ENCODE data around the gene IFT27. TPM values are rescaled to one million over a fixed set of nuclear protein-coding genes. Genes with fewer than 3 reads are reported as not detected.

Gene IFT27
- polyA plus RNA-seq, 1 donor from 2014 or later, result 111 TPM

GRCh38 chr22:36734171-36735058 lies 41.5 kb downstream of the IFT27 start:
- Histone ChIP-seq H4K20me1 (ENCODE audit: insufficient read depth) (no peaks in the 10 kb centered on the region), H3K36me3 (ENCODE audit: insufficient read depth, low read length) (no peaks in the 10 kb centered on the region), H3K9ac (ENCODE audit: low read length) (no peak overlapping the region), H3K4me2 (ENCODE audit: low read length) (no peak overlapping the region), H2AFZ (ENCODE audit: low read depth, low read length) (no peak overlapping the region), H3K27ac (ENCODE audit: low read length) (no peak overlapping the region), H3K9me3 (ENCODE audit: low read length) (no peaks in the 10 kb centered on the region), H3K79me2 (replicated peaks; ENCODE audit: insufficient read depth, low read length) (no peaks in the 10 kb centered on the region), H3K4me3 (ENCODE audit: low read length) (no peak overlapping the region), H3K27me3 (ENCODE audit: insufficient read depth, low read depth, low read length) (no peaks in the 10 kb centered on the region), H3F3A (ENCODE audit: insufficient read depth, low read length, poor library complexity, severe bottlenecking) (no peaks in the 10 kb centered on the region), H3K9me2 (ENCODE audit: insufficient read depth, low read length) (no peaks in the 10 kb centered on the region)
- TF ChIP-seq MXI1 (conservative IDR thresholded peaks at IDR 0.05; ENCODE audit: poor library complexity, severe bottlenecking) (no peak), CTCF (IDR thresholded peaks at IDR 0.05; ENCODE audit: poor library complexity, severe bottlenecking) (no peak), EP300 (conservative IDR thresholded peaks at IDR 0.05; ENCODE audit: poor library complexity, severe bottlenecking) (no peak), TAF1 (IDR thresholded peaks at IDR 0.05; ENCODE audit: low read depth) (no peak), REST (IDR thresholded peaks at IDR 0.05; ENCODE audit: borderline replicate concordance) (no peak), SMC3 (conservative IDR thresholded peaks at IDR 0.05; ENCODE audit: poor library complexity) (no peak), POLR2AphosphoS5 (IDR thresholded peaks at IDR 0.05) (no peak), EZH2 (IDR thresholded peaks at IDR 0.05; ENCODE audit: borderline replicate concordance, insufficient read depth, low read length, poor library complexity, severe bottlenecking) (no peak), RAD21 (conservative IDR thresholded peaks at IDR 0.05) (no peak)

- H3F3A ChIP-seq (ENCODE audit: insufficient read depth, low read length, poor library complexity, severe bottlenecking), result no peaks in the 10 kb centered on the region
- no peak overlapping the region for H3K4me2 ChIP-seq (ENCODE audit: low read length)
- no peaks in the 10 kb centered on the region for H3K36me3 ChIP-seq (ENCODE audit: insufficient read depth, low read length)
- no peaks in the 10 kb centered on the region for H3K79me2 ChIP-seq (replicated peaks; ENCODE audit: insufficient read depth, low read length)
- H4K20me1 ChIP-seq (ENCODE audit: insufficient read depth), result no peaks in the 10 kb centered on the region
- H3K27ac ChIP-seq (ENCODE audit: low read length), result no peak overlapping the region
- H3K9me2 ChIP-seq (ENCODE audit: insufficient read depth, low read length), result no peaks in the 10 kb centered on the region
- H2AFZ ChIP-seq (ENCODE audit: low read depth, low read length), result no peak overlapping the region
- H3K4me3 ChIP-seq (ENCODE audit: low read length), result no peak overlapping the region
- TF ChIP-seq SMC3 (conservative IDR thresholded peaks at IDR 0.05; ENCODE audit: poor library complexity) (no peak), MXI1 (conservative IDR thresholded peaks at IDR 0.05; ENCODE audit: poor library complexity, severe bottlenecking) (no peak), REST (IDR thresholded peaks at IDR 0.05; ENCODE audit: borderline replicate concordance) (no peak), CTCF (IDR thresholded peaks at IDR 0.05; ENCODE audit: poor library complexity, severe bottlenecking) (no peak), EP300 (conservative IDR thresholded peaks at IDR 0.05; ENCODE audit: poor library complexity, severe bottlenecking) (no peak), POLR2AphosphoS5 (IDR thresholded peaks at IDR 0.05) (no peak), TAF1 (IDR thresholded peaks at IDR 0.05; ENCODE audit: low read depth) (no peak), RAD21 (conservative IDR thresholded peaks at IDR 0.05) (no peak), EZH2 (IDR thresholded peaks at IDR 0.05; ENCODE audit: borderline replicate concordance, insufficient read depth, low read length, poor library complexity, severe bottlenecking) (no peak)
- no peaks in the 10 kb centered on the region for H3K27me3 ChIP-seq (ENCODE audit: insufficient read depth, low read depth, low read length)
- no peaks in the 10 kb centered on the region for H3K9me3 ChIP-seq (ENCODE audit: low read length)
- no peak overlapping the region for H3K9ac ChIP-seq (ENCODE audit: low read length)
Observed at GRCh38 chr22:36733271-36733670, 42.6 kb downstream of the IFT27 start.
